CD14-positive monocyte (primary cell): ENCODE measurements around the gene ACSS2. TPM values are rescaled to one million over a fixed set of nuclear protein-coding genes. Genes with fewer than 3 reads are reported as not detected.

Experiments
- DNase-seq, 3 donors: peaks; one replicate each; pipeline ENCODE4 v3.0.0-alpha.2; 2011 to 2022
- H2AFZ ChIP-seq: 2 replicates; pipeline ENCODE4 v1.6.0; 2012; ENCODE audit warnings: mild to moderate bottlenecking, low read depth, low read length, inconsistent platforms; ENCODE audit not compliant: insufficient read depth, poor library complexity, severe bottlenecking
- H3K27ac ChIP-seq, 2 donors: 1 replicate in 1 of 2; 2 replicates in 1 of 2; pipeline ENCODE4 v1.5.1; 2012 to 2013; ENCODE audit warnings: low read length in 2 of 2, control low read depth in 1 of 2, inconsistent platforms in 1 of 2, low read depth in 1 of 2, mild to moderate bottlenecking in 1 of 2
- H3K27me3 ChIP-seq, 2 donors: one replicate each; pipeline versions ENCODE4 v1.6.0 to v1.6.1; 2011 to 2013; ENCODE audit warnings: low read length in 2 of 2; ENCODE audit not compliant: control insufficient read depth in 2 of 2, insufficient read depth in 2 of 2
- H3K36me3 ChIP-seq, 2 donors: replicated peaks in 1 of 2; 1 replicate in 1 of 2; 2 replicates in 1 of 2; pipeline versions ENCODE4 v1.5.1 to v1.6.1; 2012 to 2013; ENCODE audit warnings: low read length in 2 of 2, control low read depth in 1 of 2, inconsistent platforms in 1 of 2, mild to moderate bottlenecking in 1 of 2; ENCODE audit not compliant: insufficient read depth in 2 of 2, control insufficient read depth in 1 of 2
- H3K4me1 ChIP-seq, 2 donors: 1 replicate in 1 of 2; 2 replicates in 1 of 2; pipeline versions ENCODE4 v1.5.1 to v1.6.1; 2012 to 2013; ENCODE audit warnings: low read length in 2 of 2, control low read depth in 1 of 2, inconsistent platforms in 1 of 2, mild to moderate bottlenecking in 1 of 2, moderate library complexity in 1 of 2; ENCODE audit not compliant: insufficient read depth in 2 of 2, control insufficient read depth in 1 of 2
- H3K4me2 ChIP-seq: replicated peaks from 2 replicates; pipeline ENCODE3; 2012; ENCODE audit warnings: low read length, moderate library complexity, mild to moderate bottlenecking; ENCODE audit not compliant: poor library complexity, severe bottlenecking; ENCODE audit errors: extremely low read depth
- H3K4me3 ChIP-seq, 3 experiments: fragments of 200-600 bp in 1 of 3; sonication (generic) in 1 of 3; replicated peaks in 1 of 3; 1 replicate in 2 of 3; 2 replicates in 1 of 3; pipeline ENCODE4 v1.5.1; 2011 to 2013; ENCODE audit warnings: low read length in 3 of 3, mild to moderate bottlenecking in 3 of 3, control low read depth in 2 of 3, low read depth in 2 of 3, inconsistent platforms in 1 of 3, moderate library complexity in 1 of 3
- H3K79me2 ChIP-seq: 2 replicates; pipeline ENCODE4 v1.6.0; 2012; ENCODE audit warnings: mild to moderate bottlenecking, control low read depth, inconsistent platforms, low read length, moderate library complexity; ENCODE audit not compliant: insufficient read depth
- H3K9ac ChIP-seq: 2 replicates; pipeline ENCODE4 v1.6.0; 2017; ENCODE audit warnings: low read length, mild to moderate bottlenecking; ENCODE audit not compliant: insufficient read depth, poor library complexity, severe bottlenecking
- H3K9me3 ChIP-seq, 2 donors: replicated peaks in 1 of 2; 1 replicate in 1 of 2; 2 replicates in 1 of 2; pipeline versions ENCODE4 v1.5.1 to v1.6.1; 2012 to 2013; ENCODE audit warnings: low read length in 2 of 2, control low read depth in 1 of 2; ENCODE audit not compliant: control insufficient read depth in 1 of 2, insufficient read depth in 1 of 2
- H4K20me1 ChIP-seq: 2 replicates; pipeline ENCODE4 v1.6.0; 2012; ENCODE audit warnings: mild to moderate bottlenecking, low read length, control low read depth, moderate library complexity; ENCODE audit not compliant: insufficient read depth
- H3K27ac Mint-ChIP-seq, 7 donors: one replicate each; pipeline ENCODE4 v1.8.0; 2020; ENCODE audit warnings: mild to moderate bottlenecking in 7 of 7, mixed read lengths in 7 of 7, moderate library complexity in 6 of 7, inconsistent platforms in 2 of 7
- H3K27me3 Mint-ChIP-seq, 3 donors: one replicate each; pipeline ENCODE4 v1.8.0; 2021 to 2022; ENCODE audit warnings: low read depth in 3 of 3, mild to moderate bottlenecking in 3 of 3, mixed read lengths in 3 of 3, moderate library complexity in 3 of 3, inconsistent platforms in 1 of 3
- H3K36me3 Mint-ChIP-seq, 2 donors: one replicate each; pipeline ENCODE4 v1.8.0; 2020; ENCODE audit warnings: mixed read lengths in 2 of 2, inconsistent platforms in 1 of 2, mild to moderate bottlenecking in 1 of 2
- H3K4me1 Mint-ChIP-seq: one replicate; pipeline ENCODE4 v1.8.0; 2020; ENCODE audit warnings: mild to moderate bottlenecking, mixed read lengths
- H3K4me3 Mint-ChIP-seq, 2 donors: one replicate each; pipeline ENCODE4 v1.8.0; 2020; ENCODE audit warnings: mild to moderate bottlenecking in 2 of 2, mixed read lengths in 2 of 2, moderate library complexity in 1 of 2
- H3K9me3 Mint-ChIP-seq, 7 donors: one replicate each; pipeline ENCODE4 v1.8.0; 2020 to 2022; ENCODE audit warnings: mixed read lengths in 7 of 7, mild to moderate bottlenecking in 6 of 7, moderate library complexity in 6 of 7, inconsistent platforms in 2 of 7
- CTCF ChIP-seq: fragments of 200-600 bp; IDR thresholded peaks from one replicate; pipeline ENCODE4 v1.8.0; 2022; ENCODE audit warnings: antibody characterized with exemption, mild to moderate bottlenecking
- WGBS: methylation state at CpG from one replicate; pipeline ENCODE4 v1.1.5; 2013; ENCODE audit warnings: missing lambda C conversion rate; ENCODE audit not compliant: insufficient coverage; 5-methylcytosine and 5-hydroxymethylcytosine counted together
- intact Hi-C, 2 donors: fragments of 100-400 bp; cut with micrococcal nuclease; formaldehyde crosslinking; loops; one replicate each; pipeline versions ENCODE4 v1.15.0 to v1.15.1; 2023
- polyA plus RNA-seq, 3 donors: library from polyadenylated mRNA; depleted of rRNA in 1 of 3; unstranded in 2 of 3; stranded (reverse) in 1 of 3; fragments of 300-500 nt in 2 of 3; fragments of >200 nt in 1 of 3; fragmentation: Illumina TruSeq in 2 of 3; gene quantifications; 1 replicate in 2 of 3; 2 replicates in 1 of 3; pipeline ENCODE4 v1.2.3, GENCODE V29; 2012 to 2021

ACSS2 gene
- polyA plus RNA-seq, 3 donors, result 37.7 to 67.2 (median 48.4) TPM

- H3K4me3 Mint-ChIP-seq, result peak overlapping the region; percentile 97 to 99
- intact Hi-C loops, result loop anchor here in 1 of 2 donors (5.0 to 10.0 kb wide), 3 partner anchors 64 to 139 kb away; partner anchors contain the start of genes NCOA6 and TRPC4AP
- no peaks in the 10 kb centered on the region for H3K9me3 ChIP-seq
- peaks cover 5% of the 10 kb centered on the region for H3K79me2 ChIP-seq
- peak overlapping the region; percentile 82 for H3K9ac ChIP-seq
- H3K4me1 ChIP-seq, result peaks cover 13 to 14% of the 10 kb centered on the region in 2 donors
- H3K27me3 ChIP-seq, result no peaks in the 10 kb centered on the region
- peaks cover 0 to 10% of the 10 kb centered on the region in 2 donors for H3K36me3 ChIP-seq
- no peaks in the 10 kb centered on the region for H4K20me1 ChIP-seq
- peak overlapping the region; percentile 69 to 89 (median 84) for H3K4me3 ChIP-seq
- H3K4me2 ChIP-seq, result peak overlapping the region; percentile 84
- 0% methylated on average over 3 of the region's 6 CpGs for WGBS
- H3K9me3 Mint-ChIP-seq, result peaks cover 0 to 3% (median 0%) of the 10 kb centered on the region in 7 donors
- H3K27me3 Mint-ChIP-seq, result peaks cover 0 to 3% (median 0%) of the 10 kb centered on the region in 3 donors
- DNase-seq, result no peak
- H3K27ac Mint-ChIP-seq, result peak overlapping the region; percentile 96 to 99 (median 97)
- peaks cover 21% of the 10 kb centered on the region for H3K4me1 Mint-ChIP-seq
- peaks cover 0 to 3% of the 10 kb centered on the region in 2 donors for H3K36me3 Mint-ChIP-seq
- H2AFZ ChIP-seq, result peak overlapping the region; percentile 85
- peak overlapping the region; percentile 88 to 91 for H3K27ac ChIP-seq
- peak; percentile 50 for TF ChIP-seq CTCF
These were observed 79.6 kb downstream of the ACSS2 start for GRCh38 chr20:34956041-34956458.

GRCh38 chr20:34956751-34957472 is 80.5 kb downstream of the ACSS2 start:
- Histone ChIP-seq H3K4me3 (no peak overlapping the region), H3K27ac (no peak overlapping the region), H3K9ac (no peak overlapping the region), H3K4me1 (peaks cover 13 to 14% of the 10 kb centered on the region in 2 donors), H3K4me2 (no peak overlapping the region), H3K36me3 (peaks cover 0 to 2% of the 10 kb centered on the region in 2 donors), H3K27me3 (no peaks in the 10 kb centered on the region), H2AFZ (no peak overlapping the region), H3K9me3 (no peaks in the 10 kb centered on the region), H4K20me1 (no peaks in the 10 kb centered on the region), H3K79me2 (peaks cover 5% of the 10 kb centered on the region)
- peaks cover 0 to 3% (median 0%) of the 10 kb centered on the region in 7 donors for H3K9me3 Mint-ChIP-seq
- H3K27ac Mint-ChIP-seq, result peak overlapping the region in 5 of 7 donors; percentile 3 to 99 (median 72)
- H3K4me3 Mint-ChIP-seq, result peak overlapping the region in 1 of 2 donors; percentile 3
- WGBS, result 98% methylated on average over 21 of the region's 21 CpGs
- no peak for DNase-seq
- H3K4me1 Mint-ChIP-seq, result peaks cover 21% of the 10 kb centered on the region
- peaks cover 0 to 3% (median 0%) of the 10 kb centered on the region in 3 donors for H3K27me3 Mint-ChIP-seq
- no peak for TF ChIP-seq CTCF
- intact Hi-C loops, result loop anchor here in 1 of 2 donors (5.0 to 10.0 kb wide), 3 partner anchors 65 to 138 kb away; partner anchors contain the start of genes NCOA6 and TRPC4AP
- no peaks in the 10 kb centered on the region for H3K36me3 Mint-ChIP-seq
